HepG2 (cell line): Measurements from ENCODE around the gene ANAPC1. TPM values are rescaled to one million over a fixed set of nuclear protein-coding genes. Genes with fewer than 3 reads are reported as not detected.

Experiments used
- ARHGAP35 ChIP-seq: sonication (generic); formaldehyde crosslinking; IDR thresholded peaks from 2 replicates; pipeline ENCODE4 v1.9.0; 2022; ENCODE audit warnings: mild to moderate bottlenecking, inconsistent platforms, moderate library complexity, missing genetic modification reagents, borderline replicate concordance
- ARNTL ChIP-seq: sonication (generic); formaldehyde crosslinking; IDR thresholded peaks from 2 replicates; pipeline ENCODE4 v1.4.0; 2020; ENCODE audit warnings: mild to moderate bottlenecking, missing genetic modification reagents
- CBX2 ChIP-seq, 2 experiments: fragments of 200-600 bp in 1 of 2; sonication (generic); formaldehyde crosslinking in 1 of 2; IDR thresholded peaks; 2 replicates each; pipeline versions ENCODE4 v1.7.0 to v1.8.1; 2018 to 2022; ENCODE audit warnings: low read depth in 2 of 2, low read length in 1 of 2, mild to moderate bottlenecking in 1 of 2, missing genetic modification reagents in 1 of 2
- FLYWCH1 ChIP-seq: sonication (generic); formaldehyde crosslinking; IDR thresholded peaks from 2 replicates; pipeline ENCODE4 v1.8.1; 2023; ENCODE audit warnings: mild to moderate bottlenecking, missing genetic modification reagents
- GFI1 ChIP-seq: sonication (generic); formaldehyde crosslinking; IDR thresholded peaks from 2 replicates; pipeline ENCODE4 v1.5.0; 2020; ENCODE audit warnings: missing genetic modification reagents, mild to moderate bottlenecking, borderline replicate concordance
- HDAC6 ChIP-seq: fragments of 200-600 bp; sonication (generic); IDR thresholded peaks from 2 replicates; pipeline ENCODE4 v1.7.0; 2017; ENCODE audit warnings: mild to moderate bottlenecking, antibody characterized with exemption, low read length, low read depth
- HES4 ChIP-seq: sonication (generic); formaldehyde crosslinking; IDR thresholded peaks from 2 replicates; pipeline ENCODE4 v1.9.0; 2021; ENCODE audit warnings: mild to moderate bottlenecking, missing genetic modification reagents, borderline replicate concordance
- HNRNPH1 ChIP-seq: fragments of 200-400 bp; formaldehyde crosslinking; optimal IDR thresholded peaks from 2 replicates; pipeline ENCODE3; 2017; ENCODE audit warnings: mild to moderate bottlenecking, low read depth, low read length
- HNRNPLL ChIP-seq: fragments of 200-400 bp; formaldehyde crosslinking; IDR thresholded peaks from 2 replicates; pipeline ENCODE4 v1.6.1; 2017; ENCODE audit warnings: mild to moderate bottlenecking, low read depth, low read length; ENCODE audit not compliant: poor library complexity, severe bottlenecking
- NFYB ChIP-seq: sonication (generic); formaldehyde crosslinking; IDR thresholded peaks from 2 replicates; pipeline ENCODE4 v1.4.0; 2020; ENCODE audit warnings: missing genetic modification reagents
- NR2F2 ChIP-seq: IDR thresholded peaks from 2 replicates; pipeline ENCODE4 v1.6.1; 2012; ENCODE audit warnings: low read depth, inconsistent platforms, borderline replicate concordance
- PHF21A ChIP-seq: sonication (generic); formaldehyde crosslinking; IDR thresholded peaks from 2 replicates; pipeline ENCODE4 v1.5.0; 2020; ENCODE audit warnings: mild to moderate bottlenecking, missing genetic modification reagents
- RAD51 ChIP-seq: fragments of 450-650 bp; IDR thresholded peaks from 2 replicates; pipeline ENCODE4 v1.6.1; 2016; ENCODE audit warnings: borderline replicate concordance
- REXO4 ChIP-seq: sonication (generic); formaldehyde crosslinking; IDR thresholded peaks from 2 replicates; pipeline ENCODE4 v1.8.0; 2022; ENCODE audit warnings: missing genetic modification reagents, mild to moderate bottlenecking, borderline replicate concordance
- RFX5 ChIP-seq: IDR thresholded peaks from 2 replicates; pipeline ENCODE4 v1.6.1; 2011; ENCODE audit warnings: low read depth, low read length, improper control_type of control experiment
- SMAD9 ChIP-seq: sonication (generic); formaldehyde crosslinking; IDR thresholded peaks from 2 replicates; pipeline ENCODE4 v1.5.1; 2020; ENCODE audit warnings: mild to moderate bottlenecking, missing genetic modification reagents
- SRF ChIP-seq: IDR thresholded peaks from 2 replicates; pipeline ENCODE4 v1.6.1; 2011; ENCODE audit warnings: mild to moderate bottlenecking, low read depth, low read length, moderate library complexity
- TEAD2 ChIP-seq: sonication (generic); formaldehyde crosslinking; IDR thresholded peaks from 2 replicates; pipeline ENCODE4 v1.9.0; 2021; ENCODE audit warnings: missing genetic modification reagents
- TSC22D2 ChIP-seq: sonication (generic); formaldehyde crosslinking; IDR thresholded peaks from 2 replicates; pipeline ENCODE4 v1.5.1; 2020; ENCODE audit warnings: missing genetic modification reagents, mild to moderate bottlenecking, borderline replicate concordance
- ZBTB2 ChIP-seq: sonication (generic); formaldehyde crosslinking; IDR thresholded peaks from 2 replicates; pipeline ENCODE4 v1.8.0; 2022; ENCODE audit warnings: low read depth, missing genetic modification reagents
- ZBTB38 ChIP-seq: sonication (generic); formaldehyde crosslinking; IDR thresholded peaks from 2 replicates; pipeline ENCODE4 v1.5.1; 2020; ENCODE audit warnings: mild to moderate bottlenecking, missing genetic modification reagents
- ZFY ChIP-seq: sonication (generic); formaldehyde crosslinking; IDR thresholded peaks from 2 replicates; pipeline ENCODE4 v1.4.0; 2020; ENCODE audit warnings: missing genetic modification reagents
- ZNF260 ChIP-seq: sonication (generic); formaldehyde crosslinking; IDR thresholded peaks from 2 replicates; pipeline ENCODE4 v1.4.0; 2020; ENCODE audit warnings: missing genetic modification reagents, low read depth, mild to moderate bottlenecking, borderline replicate concordance
- ZNF414 ChIP-seq: sonication (generic); formaldehyde crosslinking; IDR thresholded peaks from 2 replicates; pipeline ENCODE4 v1.5.0; 2020; ENCODE audit warnings: missing genetic modification reagents
- ZNF496 ChIP-seq: sonication (generic); formaldehyde crosslinking; IDR thresholded peaks from 2 replicates; pipeline ENCODE4 v1.8.1; 2023; ENCODE audit warnings: mild to moderate bottlenecking, moderate library complexity, missing genetic modification reagents; ENCODE audit not compliant: insufficient replicate concordance
- ZNF615 ChIP-seq: sonication (generic); formaldehyde crosslinking; IDR thresholded peaks from 2 replicates; pipeline ENCODE4 v1.5.0; 2020; ENCODE audit warnings: mild to moderate bottlenecking, missing genetic modification reagents, borderline replicate concordance
- ZNF891 ChIP-seq: sonication (generic); formaldehyde crosslinking; IDR thresholded peaks from 2 replicates; pipeline ENCODE4 v1.5.0; 2020; ENCODE audit warnings: mild to moderate bottlenecking, missing genetic modification reagents
- ZSCAN31 ChIP-seq: sonication (generic); formaldehyde crosslinking; IDR thresholded peaks from 2 replicates; pipeline ENCODE4 v1.5.0; 2020; ENCODE audit warnings: low read depth, mild to moderate bottlenecking, missing genetic modification reagents
- ZZZ3 ChIP-seq: sonication (generic); formaldehyde crosslinking; IDR thresholded peaks from 2 replicates; pipeline ENCODE4 v1.4.0; 2020; ENCODE audit warnings: missing genetic modification reagents, mild to moderate bottlenecking, borderline replicate concordance
- polyA plus RNA-seq, 8 experiments: library from polyadenylated mRNA; depleted of rRNA in 3 of 8; stranded (reverse) in 7 of 8; unstranded in 1 of 8; fragments of >200 nt; fragmentation: Illumina TruSeq in 4 of 8; extraction: Trizol in 4 of 8; gene quantifications; 2 replicates each; pipeline versions ENCODE4 v1.2.1 to v1.2.3, GENCODE V29; 2011 to 2016; ENCODE audit warnings: low read depth in 4 of 8, missing spikeins in 1 of 8, mixed read lengths in 1 of 8; ENCODE audit not compliant: insufficient read depth in 1 of 8
- total RNA-seq, 5 experiments: library from RNA; depleted of rRNA; stranded (reverse); fragments of >200 nt; fragmentation: Illumina TruSeq; extraction: Trizol; gene quantifications; 2 replicates each; pipeline ENCODE4 v1.2.3, GENCODE V29; 2016; ENCODE audit warnings: low read depth in 1 of 5

ANAPC1 gene
- total and polyA plus RNA-seq, 2 of the 13 experiments (the other 11 are each of a cell fraction or from before 2014, with no cell fraction given), result 50.0 to 89.7 TPM

GRCh38 chr2:111897924-111898702 is 14.1 kb upstream of the ANAPC1 start, which contains the start of gene MERTK (continued):
- TF ChIP-seq ZBTB2 (CRISPR knock-in tag) (peak; percentile 68), SMAD9 (CRISPR knock-in tag) (no peak), ZNF615 (CRISPR knock-in tag) (no peak), HNRNPH1 (peak; percentile 67), ARNTL (no peak; the same call in 1 of the 2 replicates), PHF21A (CRISPR knock-in tag) (peak; percentile 75), CBX2 (IDR thresholded peaks at IDR 0.05; ENCODE audit: low read depth, low read length) (no peak), CBX2 (CRISPR knock-in tag; IDR thresholded peaks at IDR 0.05; ENCODE audit: low read depth) (no peak), ZNF891 (CRISPR knock-in tag) (no peak), HDAC6 (no peak), ZBTB38 (CRISPR knock-in tag) (peak; percentile 69; the same call in 1 of the 2 replicates), ZZZ3 (CRISPR knock-in tag) (no peak), ARHGAP35 (0 out of 2 replicates have a peak, but pooled peaks have one; percentile 65), SRF (no peak), ZNF260 (no peak), ZNF496 (no peak), ZFY (CRISPR knock-in tag) (peak; percentile 93), RFX5 (no peak; the same call in 1 of the 2 replicates), TSC22D2 (CRISPR knock-in tag) (peak; percentile 34; the same call in 1 of the 2 replicates), FLYWCH1 (no peak), GFI1 (CRISPR knock-in tag) (0 out of 2 replicates have a peak, but pooled peaks have one; percentile 12), HNRNPLL (peak; percentile 77), ZSCAN31 (CRISPR knock-in tag) (peak; percentile 9; the same call in 1 of the 2 replicates), NFYB (no peak; the same call in 1 of the 2 replicates), TEAD2 (CRISPR knock-in tag) (no peak), REXO4 (CRISPR knock-in tag) (no peak), NR2F2 (peak; percentile 69; the same call in 1 of the 2 replicates), RAD51 (no peak), HES4 (CRISPR knock-in tag) (no peak), ZNF414 (peak; percentile 55; the same call in 1 of the 2 replicates)
